HG02943 (cell line): Measurements from ENCODE around the gene CLCA1.

Experiments
- ATAC-seq: cut with Tn5 transposase; IDR thresholded peaks from one replicate; pipeline ENCODE4 v1.9.1; 2021; ENCODE audit warnings: mild to moderate bottlenecking, low read depth, moderate library complexity; ENCODE audit not compliant: unreplicated experiment

The CLCA1 gene

GRCh38 chr1:86468501-86468977, at the start of gene CLCA1:
Gene CLCA1 (plus strand): TSS chr1:86468927. CDS start chr1:86468972, 45 bp downstream.
- ATAC-seq, result no peak

GRCh38 chr1:86419277-86419903, 49.3 kb upstream of the CLCA1 start:
- ATAC-seq, result peak; percentile 79

GRCh38 chr1:86421601-86422280, 47.0 kb upstream of the CLCA1 start:
- ATAC-seq, result no peak

- no peak for ATAC-seq
Observed at GRCh38 chr1:86423473-86423872, 45.3 kb upstream of the CLCA1 start.

GRCh38 chr1:86423873-86424272, 44.9 kb upstream of the CLCA1 start, which contains the start of gene CLCA2:
Gene CLCA2 (plus strand): TSS chr1:86424171. CDS start chr1:86424248, 77 bp downstream.
- ATAC-seq, result no peak

GRCh38 chr1:86429122-86429725, 39.5 kb upstream of the CLCA1 start:
- ATAC-seq, result no peak

- no peak for ATAC-seq
Observed at GRCh38 chr1:86429835-86430234, 38.9 kb upstream of the CLCA1 start.

GRCh38 chr1:86430376-86430775, 38.4 kb upstream of the CLCA1 start:
- ATAC-seq, result no peak

- ATAC-seq, result no peak
Observed at GRCh38 chr1:86434059-86434458, 34.7 kb upstream of the CLCA1 start.

- no peak for ATAC-seq
Observed at GRCh38 chr1:86435327-86435726, 33.4 kb upstream of the CLCA1 start.

- ATAC-seq, result no peak
Observed at GRCh38 chr1:86436041-86436440, 32.7 kb upstream of the CLCA1 start.

GRCh38 chr1:86441581-86441980, 27.1 kb upstream of the CLCA1 start:
- no peak for ATAC-seq

GRCh38 chr1:86441997-86442396, 26.7 kb upstream of the CLCA1 start:
- ATAC-seq, result no peak

- no peak for ATAC-seq
Observed at GRCh38 chr1:86445919-86446318, 22.8 kb upstream of the CLCA1 start.

- ATAC-seq, result no peak
Observed at GRCh38 chr1:86447198-86447790, 21.4 kb upstream of the CLCA1 start.

- ATAC-seq, result no peak
Observed at GRCh38 chr1:86448670-86449069, 20.1 kb upstream of the CLCA1 start.

GRCh38 chr1:86449103-86449502, 19.6 kb upstream of the CLCA1 start:
- no peak for ATAC-seq

- no peak for ATAC-seq
Observed at GRCh38 chr1:86450847-86451246, 17.9 kb upstream of the CLCA1 start.

GRCh38 chr1:86453664-86454063, 15.1 kb upstream of the CLCA1 start:
- ATAC-seq, result no peak

- no peak for ATAC-seq
Observed at GRCh38 chr1:86455073-86455472, 13.7 kb upstream of the CLCA1 start.

- ATAC-seq, result no peak
Observed at GRCh38 chr1:86460998-86461397, 7.7 kb upstream of the CLCA1 start.
